ENCODE measurements around the gene SYCP3. TPM values are rescaled to one million over a fixed set of nuclear protein-coding genes. Genes with fewer than 3 reads are reported as not detected.

Gene SYCP3
- total and polyA plus RNA-seq, 8 donors: 0.28 to 0.89 TPM; not detected in 6

- TF ChIP-seq EP300 (IDR thresholded peaks at IDR 0.05) (no peak), POLR2A (IDR thresholded peaks at IDR 0.05) (no peak), CTCF (IDR thresholded peaks at IDR 0.05) (peak in 5 of 7 experiments; percentile 92 to 98 (median 93)), POLR2AphosphoS5 (IDR thresholded peaks at IDR 0.05) (peak in 2 of 3 donors; percentile 6 to 59)
- Histone ChIP-seq H3K27ac (no peak overlapping the region), H3K4me3 (no peak overlapping the region), H3K36me3 (peaks cover 8 to 55% (median 47%) of the 10 kb centered on the region in 4 donors), H3K9me3 (no peaks in the 10 kb centered on the region), H3K27me3 (no peaks in the 10 kb centered on the region), H3K4me1 (peaks cover 0 to 37% (median 2%) of the 10 kb centered on the region in 4 donors)
- DNase-seq: peak; percentile 70 to 86
- 41 to 52% (median 49%) methylated on average over 2 of the region's 2 CpGs for WGBS, 5 donors
- intact Hi-C loops (cut with DNase I; ENCODE audit: low total_unique reads): no loop called here
Measured at GRCh38 chr12:101773650-101774162, 34.4 kb upstream of the SYCP3 start.

GRCh38 chr12:101772012-101772775, 32.9 kb upstream of the SYCP3 start:
- Histone ChIP-seq H3K36me3 (peaks cover 8 to 62% (median 53%) of the 10 kb centered on the region in 4 donors), H3K9me3 (no peaks in the 10 kb centered on the region), H3K4me3 (no peak overlapping the region), H3K27ac (no peak overlapping the region), H3K4me1 (peaks cover 0 to 24% (median 2%) of the 10 kb centered on the region in 4 donors), H3K27me3 (no peaks in the 10 kb centered on the region)
- no peak for DNase-seq
- 75 to 87% (median 84%) methylated on average over 5 of the region's 5 CpGs for WGBS, 5 donors
- intact Hi-C loops (cut with DNase I; ENCODE audit: low total_unique reads): no loop called here
- TF ChIP-seq EP300 (IDR thresholded peaks at IDR 0.05) (no peak), POLR2A (IDR thresholded peaks at IDR 0.05) (no peak), POLR2AphosphoS5 (IDR thresholded peaks at IDR 0.05) (no peak), CTCF (IDR thresholded peaks at IDR 0.05) (no peak)

- no peak for DNase-seq
- Histone ChIP-seq H3K27ac (no peak overlapping the region), H3K4me3 (no peak overlapping the region), H3K36me3 (peaks cover 12 to 67% (median 63%) of the 10 kb centered on the region in 4 donors), H3K27me3 (no peaks in the 10 kb centered on the region), H3K9me3 (no peaks in the 10 kb centered on the region), H3K4me1 (peaks cover 0 to 20% (median 2%) of the 10 kb centered on the region in 4 donors)
- TF ChIP-seq POLR2AphosphoS5 (IDR thresholded peaks at IDR 0.05): no peak
- TF ChIP-seq EP300 (IDR thresholded peaks at IDR 0.05): no peak
- no peak for TF ChIP-seq POLR2A (IDR thresholded peaks at IDR 0.05)
- TF ChIP-seq CTCF (IDR thresholded peaks at IDR 0.05): no peak
- intact Hi-C loops (cut with DNase I; ENCODE audit: low total_unique reads): loop anchor here (5.0 kb wide), 1 partner anchor 62 kb away; the partner anchor contains the start of gene GNPTAB
- WGBS, 5 donors: 81 to 90% (median 85%) methylated on average over 5 of the region's 5 CpGs
Measured at GRCh38 chr12:101769865-101770264, 30.6 kb upstream of the SYCP3 start.

GRCh38 chr12:101768781-101769180, 29.5 kb upstream of the SYCP3 start:
- Histone ChIP-seq H3K36me3 (peaks cover 12 to 78% (median 73%) of the 10 kb centered on the region in 4 donors), H3K4me1 (peaks cover 0 to 17% (median 2%) of the 10 kb centered on the region in 4 donors), H3K4me3 (no peak overlapping the region), H3K27me3 (no peaks in the 10 kb centered on the region), H3K9me3 (no peaks in the 10 kb centered on the region), H3K27ac (no peak overlapping the region)
- TF ChIP-seq POLR2AphosphoS5 (IDR thresholded peaks at IDR 0.05): no peak
- no peak for DNase-seq
- intact Hi-C loops (cut with DNase I; ENCODE audit: low total_unique reads): loop anchor here (5.0 kb wide), 1 partner anchor 64 kb away; the partner anchor contains the start of gene GNPTAB
- WGBS, 5 donors: 41 to 59% (median 56%) methylated on average over 2 of the region's 2 CpGs

Measured in stomach (tissue), 9 donors.